Activated CD8-positive, alpha-beta memory T cell treated with anti-CD3 and anti-CD28 coated beads, Interleukin-2, amount 10 ng/mL, durations not matched to agents 7 days and 5 days (primary cell): Measurements from ENCODE around the gene CKAP2L. TPM values are rescaled to one million over a fixed set of nuclear protein-coding genes. Genes with fewer than 3 reads are reported as not detected.
A peak's percentile ranks its signal among the peaks of the same experiment; 100 is the strongest.

Experiments
- ATAC-seq: fragments of 150-1000 bp; cut with Tn5 transposase; one replicate; pipeline ENCODE4 v1.10.0; 2021; ENCODE audit warnings: moderate library complexity
- CTCF ChIA-PET: fragments of 350-600 bp; sonication (Branson Sonifier 250); formaldehyde crosslinking; loops from one replicate; lab custom pipeline; 2021; ENCODE audit warnings: antibody characterized with exemption; lab: Charles Lee
- DNase-seq: peaks from one replicate; pipeline ENCODE4 v3.0.0-alpha.2; 2020
- H3K27ac Mint-ChIP-seq: one replicate; pipeline ENCODE4 v1.8.0; 2021; ENCODE audit warnings: mild to moderate bottlenecking, mixed read lengths
- H3K27me3 Mint-ChIP-seq: one replicate; pipeline ENCODE4 v1.8.0; 2021; ENCODE audit warnings: mixed read lengths
- H3K36me3 Mint-ChIP-seq: one replicate; pipeline ENCODE4 v1.8.0; 2021; ENCODE audit warnings: mild to moderate bottlenecking, mixed read lengths
- H3K4me1 Mint-ChIP-seq: one replicate; pipeline ENCODE4 v1.8.0; 2021; ENCODE audit warnings: mixed read lengths
- H3K4me3 Mint-ChIP-seq: one replicate; pipeline ENCODE4 v1.8.0; 2021; ENCODE audit warnings: mild to moderate bottlenecking, moderate library complexity, mixed read lengths
- H3K9me3 Mint-ChIP-seq: one replicate; pipeline ENCODE4 v1.8.0; 2022; ENCODE audit warnings: low read depth, mixed read lengths
- total RNA-seq, 2 experiments: library from RNA; stranded (reverse); gene quantifications; one replicate each; pipeline ENCODE4 v1.2.3, GENCODE V29; 2021

Gene CKAP2L
- total RNA-seq, 2 experiments from 2014 or later = 62.2 to 68.8 TPM

DNA sequence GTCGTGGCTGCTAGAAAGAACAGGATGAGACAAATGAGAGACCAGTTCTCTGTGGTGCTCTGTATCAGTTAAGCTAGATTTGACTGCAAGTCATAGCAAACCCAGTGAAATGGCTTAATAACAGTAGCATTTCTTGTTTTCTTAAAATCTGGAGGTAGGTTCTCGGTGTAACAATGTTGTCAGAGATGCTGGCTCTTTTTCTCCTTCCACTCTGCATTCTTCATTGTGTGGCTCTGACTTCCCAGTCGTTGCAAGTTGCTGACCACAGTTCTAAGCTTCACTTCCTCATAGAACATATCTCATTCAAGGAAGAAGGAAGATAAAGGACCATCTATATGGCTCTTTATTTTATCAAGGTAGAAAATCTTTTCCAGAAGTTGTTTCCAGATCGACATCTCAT lies 7.9 kb upstream of the CKAP2L start:
- no peak overlapping the region for H3K4me3 Mint-ChIP-seq
- peaks cover 30% of the 10 kb centered on the region for H3K4me1 Mint-ChIP-seq
- CTCF ChIA-PET = no interaction called here
- DNase-seq (no peak), ATAC-seq (no peak)
- peaks cover 3% of the 10 kb centered on the region for H3K9me3 Mint-ChIP-seq
- H3K27me3 Mint-ChIP-seq = peaks cover 6% of the 10 kb centered on the region
- H3K36me3 Mint-ChIP-seq = peaks cover 26% of the 10 kb centered on the region
- no peak overlapping the region for H3K27ac Mint-ChIP-seq

DNA sequence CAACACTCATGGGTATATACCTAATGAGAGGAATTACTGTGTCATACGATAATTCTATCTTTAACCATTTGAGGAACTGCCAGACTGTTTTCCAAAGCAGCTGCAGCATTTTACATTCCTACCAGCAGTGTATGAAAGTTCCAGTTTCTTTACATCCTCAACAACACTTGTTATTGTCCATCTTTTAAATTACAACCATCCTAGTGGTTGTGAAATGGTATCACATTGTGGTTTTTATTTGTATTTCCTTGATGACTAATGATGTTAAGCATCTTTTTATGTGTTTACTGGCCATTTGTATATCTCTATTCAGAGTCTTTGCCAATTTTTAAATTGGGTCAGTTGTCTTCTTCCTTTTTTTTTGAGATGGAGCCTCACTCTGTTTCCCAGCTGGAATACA lies 4.0 kb upstream of the CKAP2L start:
- H3K27me3 Mint-ChIP-seq = no peaks in the 10 kb centered on the region
- peaks cover 23% of the 10 kb centered on the region for H3K36me3 Mint-ChIP-seq
- peaks cover 33% of the 10 kb centered on the region for H3K4me1 Mint-ChIP-seq
- no peaks in the 10 kb centered on the region for H3K9me3 Mint-ChIP-seq
- H3K27ac Mint-ChIP-seq = peak overlapping the region; percentile 68
- CTCF ChIA-PET = interaction anchor here (1.0 to 2.1 kb wide), 2 partner anchors 116 to 173 kb away, joined by 3 to 6 read pairs; no protein-coding TSS in a partner anchor
- ATAC-seq (no peak), DNase-seq (no peak)
- no peak overlapping the region for H3K4me3 Mint-ChIP-seq

DNA sequence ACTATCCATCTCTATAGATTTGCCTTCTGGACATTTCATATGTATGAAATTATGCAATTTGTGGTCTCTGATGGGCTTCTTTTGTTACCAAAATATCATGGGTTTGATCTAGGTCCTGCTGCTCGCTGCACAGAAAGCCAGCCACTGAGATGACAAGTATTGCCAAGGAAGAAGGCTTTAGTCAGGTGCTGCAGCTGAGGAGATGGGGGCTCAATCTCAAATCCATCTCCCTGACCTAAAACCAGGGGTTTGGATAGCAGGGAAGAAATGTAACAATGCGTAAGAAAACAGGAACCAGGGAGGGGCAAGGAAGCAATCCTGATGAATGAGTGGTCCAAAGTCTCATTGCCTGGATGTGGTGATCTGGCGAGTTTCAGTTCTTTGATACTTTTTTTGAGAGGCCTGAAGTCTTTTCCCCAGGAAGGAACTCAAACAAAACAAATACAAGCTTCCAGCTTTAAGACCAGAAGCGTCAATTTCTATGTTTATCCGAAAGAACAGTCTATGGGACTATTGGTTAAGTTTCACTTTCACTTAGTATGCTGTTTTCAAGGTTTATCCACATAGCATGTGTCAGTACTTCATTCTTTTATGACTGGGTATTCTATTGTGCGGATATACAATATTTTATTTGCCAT lies 3.4 kb upstream of the CKAP2L start:
- DNase-seq = no peak
- peaks cover 39% of the 10 kb centered on the region for H3K4me1 Mint-ChIP-seq
- H3K27ac Mint-ChIP-seq = peak overlapping the region; percentile 68

DNA sequence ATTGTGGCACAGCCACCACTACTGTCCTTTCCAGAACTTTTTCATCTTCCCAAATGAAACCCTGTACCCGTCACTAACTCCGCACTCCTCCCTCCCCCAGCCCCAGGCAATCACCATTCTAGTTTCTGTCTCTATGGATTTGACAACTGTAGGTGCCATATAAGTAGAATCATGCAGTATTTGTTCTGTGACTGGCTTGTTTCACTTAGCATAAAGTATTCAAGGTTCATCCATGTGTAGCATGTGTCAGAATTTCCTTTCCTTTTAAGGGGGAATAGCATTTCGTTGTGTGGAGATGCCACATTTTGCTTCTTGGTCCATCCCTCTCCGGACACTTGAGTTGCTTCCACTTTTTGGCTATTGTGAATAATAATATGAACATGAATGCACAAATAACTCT lies 842 bp upstream of the CKAP2L start:
- DNase-seq = no peak
- H3K4me1 Mint-ChIP-seq = peaks cover 53% of the 10 kb centered on the region
- peak overlapping the region; percentile 85 for H3K4me3 Mint-ChIP-seq
- CTCF ChIA-PET = interaction anchor here (0.9 to 1.3 kb wide), 3 partner anchors 120 to 176 kb away, joined by 3 to 7 read pairs (median 4); no protein-coding TSS in a partner anchor
- no peaks in the 10 kb centered on the region for H3K9me3 Mint-ChIP-seq
- H3K36me3 Mint-ChIP-seq = peaks cover 46% of the 10 kb centered on the region
- peak overlapping the region; percentile 99 for H3K27ac Mint-ChIP-seq
- H3K27me3 Mint-ChIP-seq = no peaks in the 10 kb centered on the region
- no peak for ATAC-seq

More for the DNA sequence above, 3.4 kb upstream of the CKAP2L start:
- CTCF ChIA-PET = interaction anchor here (2.1 kb wide), 1 partner anchor 117 kb away, joined by 6 read pairs; no protein-coding TSS in a partner anchor
- H3K4me3 Mint-ChIP-seq = peak overlapping the region; percentile 27
- H3K9me3 Mint-ChIP-seq = no peaks in the 10 kb centered on the region
- H3K36me3 Mint-ChIP-seq = peaks cover 27% of the 10 kb centered on the region
- no peak for ATAC-seq
- H3K27me3 Mint-ChIP-seq = no peaks in the 10 kb centered on the region

DNA sequence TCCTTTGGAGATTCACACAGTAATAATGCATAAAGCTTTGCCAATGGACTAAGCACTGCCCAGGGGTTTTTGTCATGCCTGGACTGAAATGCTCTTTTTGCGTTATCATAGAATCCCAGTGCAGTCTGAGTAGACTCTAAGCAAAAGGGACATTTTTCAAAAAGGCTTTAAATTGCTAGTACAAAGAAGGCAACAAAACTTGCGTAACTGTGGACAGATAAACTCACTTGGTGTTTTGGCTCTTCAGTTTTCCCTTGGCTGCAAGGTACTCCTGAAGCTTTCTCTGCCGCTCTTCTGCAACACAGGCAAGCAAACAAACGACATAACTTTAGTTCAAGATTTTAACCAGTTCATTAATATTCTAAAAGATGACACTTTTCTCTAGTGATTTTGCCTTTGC lies 2.1 kb downstream of the CKAP2L start:
- ATAC-seq (no peak), DNase-seq (no peak)
- no peak overlapping the region for H3K4me3 Mint-ChIP-seq
- H3K4me1 Mint-ChIP-seq = peaks cover 50% of the 10 kb centered on the region
- CTCF ChIA-PET = interaction anchor here (0.9 to 4.6 kb wide), 7 partner anchors 12 to 179 kb away, joined by 3 to 28 read pairs (median 5); no protein-coding TSS in a partner anchor
- no peaks in the 10 kb centered on the region for H3K27me3 Mint-ChIP-seq
- no peaks in the 10 kb centered on the region for H3K9me3 Mint-ChIP-seq
- H3K27ac Mint-ChIP-seq = no peak overlapping the region
- peaks cover 57% of the 10 kb centered on the region for H3K36me3 Mint-ChIP-seq

DNA sequence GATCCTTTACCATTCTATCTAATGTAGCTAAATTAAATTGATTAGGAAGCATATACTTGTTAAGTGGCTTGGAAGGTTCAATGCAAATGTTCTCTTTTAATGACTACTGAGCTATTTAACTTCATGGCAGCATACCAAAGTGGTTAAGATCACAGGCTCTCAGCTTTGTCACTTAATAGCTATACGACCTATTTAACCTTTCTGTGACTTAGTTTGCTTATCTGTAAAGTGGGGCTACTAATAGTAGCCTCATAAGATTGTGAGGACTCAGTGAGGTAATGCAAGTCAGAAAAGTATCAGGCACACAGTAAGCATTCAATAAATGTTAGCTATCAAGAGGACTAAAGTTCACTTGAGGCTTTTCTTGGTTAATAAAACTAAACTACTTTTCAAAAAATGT lies 4.3 kb downstream of the CKAP2L start:
- ATAC-seq = no peak
- H3K4me3 Mint-ChIP-seq = no peak overlapping the region
- CTCF ChIA-PET = interaction anchor here (1.1 to 4.6 kb wide), 3 partner anchors 10 to 124 kb away, joined by 4 to 28 read pairs (median 6); no protein-coding TSS in a partner anchor
- H3K27ac Mint-ChIP-seq = no peak overlapping the region
- no peaks in the 10 kb centered on the region for H3K27me3 Mint-ChIP-seq
- H3K4me1 Mint-ChIP-seq = peaks cover 52% of the 10 kb centered on the region
- DNase-seq = no peak
- H3K9me3 Mint-ChIP-seq = no peaks in the 10 kb centered on the region
- H3K36me3 Mint-ChIP-seq = peaks cover 75% of the 10 kb centered on the region

DNA sequence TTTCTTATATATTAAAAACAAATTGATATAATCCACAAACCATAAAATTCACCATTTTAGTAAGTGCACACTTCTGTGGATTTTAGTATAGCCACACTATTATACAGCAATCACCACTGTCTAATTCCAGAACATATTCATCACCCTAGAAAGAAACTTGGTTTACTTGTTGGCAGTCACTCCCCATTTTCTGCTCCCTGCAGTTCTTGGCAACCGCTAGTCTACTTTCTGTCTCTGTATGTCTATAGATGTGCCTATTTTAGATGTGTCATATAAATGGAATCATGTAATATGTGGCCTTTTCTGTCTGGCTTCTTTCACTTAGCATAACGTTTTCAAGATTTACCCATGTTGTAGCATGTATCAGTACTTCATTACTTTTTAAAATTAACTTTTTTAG lies 5.7 kb downstream of the CKAP2L start:
- Mint-ChIP-seq H3K9me3 (no peaks in the 10 kb centered on the region), H3K36me3 (peaks cover 85% of the 10 kb centered on the region), H3K4me3 (no peak overlapping the region), H3K27me3 (no peaks in the 10 kb centered on the region), H3K27ac (no peak overlapping the region), H3K4me1 (peaks cover 61% of the 10 kb centered on the region)
- ATAC-seq (no peak), DNase-seq (no peak)
- CTCF ChIA-PET = interaction anchor here (1.0 to 1.1 kb wide), 2 partner anchors 9 to 127 kb away, joined by 3 read pairs; no protein-coding TSS in a partner anchor

DNA sequence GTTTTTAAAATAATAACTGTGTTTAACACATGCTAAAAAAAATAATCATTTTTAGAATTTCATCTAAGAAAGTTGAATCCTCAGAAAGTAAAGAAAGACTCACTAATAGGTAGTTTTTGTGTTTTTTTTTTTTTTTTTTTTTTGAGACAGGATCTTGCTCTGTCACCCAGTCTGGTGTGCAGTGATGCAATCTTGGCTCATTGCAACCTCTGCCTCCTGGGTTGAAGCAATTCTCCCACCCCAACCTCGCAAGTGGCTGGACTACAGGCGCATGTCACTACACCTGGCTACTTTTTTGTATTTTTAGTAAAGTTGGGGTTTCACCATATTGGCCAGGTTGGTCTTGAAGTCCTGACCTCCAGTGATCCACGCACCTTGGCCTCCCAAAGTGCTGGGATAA lies 7.1 kb downstream of the CKAP2L start:
- ATAC-seq = no peak
- DNase-seq = no peak
- no peaks in the 10 kb centered on the region for H3K9me3 Mint-ChIP-seq
- H3K36me3 Mint-ChIP-seq = peaks cover 82% of the 10 kb centered on the region
- H3K4me1 Mint-ChIP-seq = peaks cover 55% of the 10 kb centered on the region
- no peak overlapping the region for H3K27ac Mint-ChIP-seq
- CTCF ChIA-PET = no interaction called here
- H3K27me3 Mint-ChIP-seq = no peaks in the 10 kb centered on the region
- no peak overlapping the region for H3K4me3 Mint-ChIP-seq

DNA sequence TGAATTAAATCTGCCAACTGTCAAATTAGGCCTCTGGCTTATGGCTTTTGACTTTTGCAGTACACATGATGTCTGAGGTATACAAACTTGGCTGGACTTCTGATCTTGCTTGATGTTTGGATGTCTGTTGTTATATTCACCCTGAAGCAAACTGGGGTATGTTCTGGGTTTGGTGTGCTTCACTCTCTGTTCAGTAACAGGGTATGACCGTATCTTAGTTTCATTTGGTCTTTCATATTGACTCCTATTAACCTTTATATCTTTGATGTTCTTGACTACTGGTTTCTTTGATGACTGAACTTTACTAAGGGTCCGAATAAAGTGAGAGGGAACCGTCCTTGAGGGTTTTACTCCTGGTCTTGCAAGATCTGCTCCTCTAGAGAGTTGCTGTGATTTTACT lies 8.2 kb downstream of the CKAP2L start:
- Mint-ChIP-seq H3K4me1 (peaks cover 52% of the 10 kb centered on the region), H3K36me3 (peaks cover 79% of the 10 kb centered on the region), H3K4me3 (no peak overlapping the region), H3K27ac (no peak overlapping the region), H3K27me3 (no peaks in the 10 kb centered on the region), H3K9me3 (no peaks in the 10 kb centered on the region)
- no peak for ATAC-seq
- CTCF ChIA-PET = interaction anchor here (4.9 to 10.4 kb wide), 2 partner anchors 127 to 186 kb away, joined by 47 to 172 read pairs; no protein-coding TSS in a partner anchor
- no peak for DNase-seq

DNA sequence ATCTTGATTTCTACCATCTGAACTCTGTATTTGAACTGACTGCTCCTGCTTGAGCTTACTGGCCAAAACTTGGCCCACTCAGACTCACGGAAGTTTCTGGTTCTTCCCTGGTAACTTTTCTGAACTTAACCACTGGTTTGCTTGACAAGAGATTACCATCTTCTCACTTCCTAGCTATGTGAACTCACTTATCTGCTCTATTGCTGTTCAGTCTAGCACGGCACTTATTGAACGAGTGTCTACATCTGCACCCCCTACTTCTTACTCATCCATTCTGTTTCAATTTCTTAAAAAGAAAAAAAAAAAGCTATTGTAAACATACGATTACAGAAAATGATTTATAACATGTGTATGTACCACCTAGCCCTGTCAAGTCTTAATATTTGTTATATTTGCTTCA lies 9.0 kb downstream of the CKAP2L start:
- no peak for ATAC-seq
- Mint-ChIP-seq H3K27me3 (no peaks in the 10 kb centered on the region), H3K4me3 (no peak overlapping the region), H3K27ac (no peak overlapping the region), H3K4me1 (peaks cover 55% of the 10 kb centered on the region), H3K9me3 (no peaks in the 10 kb centered on the region), H3K36me3 (peaks cover 79% of the 10 kb centered on the region)
- CTCF ChIA-PET = interaction anchor here (0.8 to 10.4 kb wide), 4 partner anchors 8 to 203 kb away, joined by 3 to 172 read pairs (median 26); no protein-coding TSS in a partner anchor
- DNase-seq = no peak

DNA sequence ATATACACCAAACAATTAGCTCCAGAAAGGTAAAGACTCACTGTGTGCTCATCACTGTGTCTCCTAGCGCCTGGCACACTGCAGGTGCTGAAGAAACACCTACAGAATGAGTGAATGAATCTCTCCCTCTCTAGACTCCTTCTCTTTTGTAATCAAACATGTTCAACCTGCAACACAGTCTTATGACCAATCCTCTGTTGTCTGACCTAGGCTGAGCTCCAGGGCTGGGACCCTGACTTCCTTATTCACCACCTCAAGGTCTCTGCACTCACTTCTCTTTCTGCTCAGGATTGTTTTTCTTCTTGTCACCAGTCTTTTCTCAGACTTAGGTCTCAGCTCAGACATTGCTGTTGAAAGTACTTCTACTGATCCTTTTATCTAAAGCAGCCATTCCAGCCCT lies 9.8 kb downstream of the CKAP2L start:
- DNase-seq (no peak), ATAC-seq (no peak)
- no peaks in the 10 kb centered on the region for H3K27me3 Mint-ChIP-seq
- H3K9me3 Mint-ChIP-seq = no peaks in the 10 kb centered on the region
- peaks cover 84% of the 10 kb centered on the region for H3K36me3 Mint-ChIP-seq
- no peak overlapping the region for H3K4me3 Mint-ChIP-seq
- peak overlapping the region; percentile 7 for H3K27ac Mint-ChIP-seq
- CTCF ChIA-PET = interaction anchor here (1.4 to 10.4 kb wide), 3 partner anchors 7 to 188 kb away, joined by 5 to 172 read pairs (median 47); no protein-coding TSS in a partner anchor
- peaks cover 61% of the 10 kb centered on the region for H3K4me1 Mint-ChIP-seq

DNA sequence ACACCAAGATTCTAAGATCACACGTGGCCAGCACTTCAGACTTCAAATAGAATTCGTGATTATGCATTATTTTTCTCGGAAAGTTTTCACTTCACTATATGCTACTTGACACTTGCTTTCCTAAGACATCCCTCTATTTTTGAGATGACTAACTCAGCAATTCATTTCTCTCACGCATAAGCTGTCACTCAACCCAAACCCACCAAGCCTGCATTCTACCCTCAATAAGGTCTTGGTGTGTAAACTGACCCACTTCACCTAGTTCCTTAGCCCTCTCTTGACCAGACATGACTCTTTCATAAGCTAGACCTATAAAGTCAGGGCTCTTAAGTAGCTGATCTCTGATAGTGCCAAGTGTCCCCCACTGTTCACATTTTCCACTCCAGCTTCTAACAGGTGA lies 11.7 kb downstream of the CKAP2L start:
- no peak overlapping the region for H3K27ac Mint-ChIP-seq

DNA sequence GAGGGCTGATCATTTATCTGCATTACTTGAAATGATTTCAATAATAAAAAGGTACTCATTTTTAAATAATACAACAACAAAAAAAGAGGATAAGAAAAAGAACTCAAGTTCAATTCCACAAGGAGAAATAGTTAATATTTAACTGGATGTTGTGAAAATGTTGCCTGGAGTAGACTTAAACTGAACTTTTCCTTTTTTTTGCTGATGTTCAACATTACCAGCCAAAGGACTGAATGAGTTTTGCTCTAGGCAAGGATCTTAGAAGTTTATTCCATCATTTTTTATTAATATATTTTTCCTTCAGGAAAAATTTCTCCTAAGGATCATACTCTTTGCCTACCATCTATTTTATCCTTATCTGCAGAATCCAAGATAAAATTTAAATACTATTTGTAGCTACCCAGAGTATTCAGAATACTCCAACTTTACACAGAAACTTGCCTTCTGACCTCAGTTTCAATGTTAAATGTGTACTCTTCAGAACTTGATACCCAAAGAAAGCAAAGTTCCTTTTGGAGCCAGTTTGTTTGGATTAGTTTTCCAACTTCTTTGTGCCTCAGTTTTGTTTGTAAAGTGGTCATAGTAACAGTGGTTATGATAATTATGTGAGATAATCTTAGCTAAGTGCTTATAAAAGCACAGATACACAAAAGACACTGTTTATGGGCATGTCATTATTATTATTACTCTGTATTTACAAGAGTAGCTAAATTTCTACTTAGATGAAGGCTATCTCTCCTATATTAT lies 12.8 kb downstream of the CKAP2L start:
- Mint-ChIP-seq H3K27ac (no peak overlapping the region), H3K36me3 (peaks cover 78% of the 10 kb centered on the region), H3K27me3 (no peaks in the 10 kb centered on the region), H3K4me3 (no peak overlapping the region), H3K4me1 (peaks cover 58% of the 10 kb centered on the region), H3K9me3 (no peaks in the 10 kb centered on the region)
- DNase-seq = no peak
- no peak for ATAC-seq
- CTCF ChIA-PET = interaction anchor here (1.2 to 10.4 kb wide), 6 partner anchors 10 to 190 kb away, joined by 3 to 172 read pairs (median 16); no protein-coding TSS in a partner anchor

More for the DNA sequence above, 11.7 kb downstream of the CKAP2L start:
- no peak overlapping the region for H3K4me3 Mint-ChIP-seq
- no peak for DNase-seq
- H3K27me3 Mint-ChIP-seq = no peaks in the 10 kb centered on the region
- peaks cover 58% of the 10 kb centered on the region for H3K4me1 Mint-ChIP-seq
- peaks cover 79% of the 10 kb centered on the region for H3K36me3 Mint-ChIP-seq
- no peaks in the 10 kb centered on the region for H3K9me3 Mint-ChIP-seq
- ATAC-seq = no peak
- CTCF ChIA-PET = interaction anchor here (1.0 to 10.4 kb wide), 6 partner anchors 10 to 206 kb away, joined by 3 to 172 read pairs (median 16); no protein-coding TSS in a partner anchor
